HEK293 (cell line): ENCODE results near the gene MOGAT3.

Experiments
- MYNN ChIP-seq: fragments of 450-650 bp; formaldehyde crosslinking; IDR thresholded peaks from 2 replicates; pipeline ENCODE4 v1.5.1; 2016; ENCODE audit warnings: missing biosample characterization, missing genetic modification characterization, borderline replicate concordance
- SP2 ChIP-seq: fragments of 450-650 bp; formaldehyde crosslinking; IDR thresholded peaks from 2 replicates; pipeline ENCODE4 v1.5.1; 2016; ENCODE audit warnings: missing biosample characterization, missing genetic modification characterization
- ZNF239 ChIP-seq: fragments of 450-650 bp; formaldehyde crosslinking; IDR thresholded peaks from 2 replicates; pipeline ENCODE4 v1.5.1; 2016; ENCODE audit warnings: missing biosample characterization, missing genetic modification characterization
- ZNF571 ChIP-seq: fragments of 450-650 bp; formaldehyde crosslinking; IDR thresholded peaks from 2 replicates; pipeline ENCODE4 v1.5.0; 2017; ENCODE audit warnings: missing biosample characterization, missing genetic modification characterization
- ZNF624 ChIP-seq: fragments of 450-650 bp; formaldehyde crosslinking; IDR thresholded peaks from 2 replicates; pipeline ENCODE4 v1.5.1; 2017; ENCODE audit warnings: missing biosample characterization, missing genetic modification characterization
- TF ChIP-seq, protein P1 (sequence below): fragments of 450-650 bp; formaldehyde crosslinking; IDR thresholded peaks from 2 replicates; pipeline ENCODE4 v1.5.1; 2016; ENCODE audit warnings: missing biosample characterization, missing genetic modification characterization
- TF ChIP-seq, protein P2 (sequence below): fragments of 450-650 bp; formaldehyde crosslinking; IDR thresholded peaks from 2 replicates; pipeline ENCODE4 v1.5.1; 2016; ENCODE audit warnings: missing biosample characterization, missing genetic modification characterization
- TF ChIP-seq, protein P3 (sequence below): fragments of 450-650 bp; formaldehyde crosslinking; IDR thresholded peaks from 2 replicates; pipeline ENCODE4 v1.5.1; 2016; ENCODE audit warnings: missing biosample characterization, missing genetic modification characterization
- TF ChIP-seq, protein P4 (sequence below): fragments of 450-650 bp; formaldehyde crosslinking; IDR thresholded peaks from 2 replicates; pipeline ENCODE4 v1.5.1; 2016; ENCODE audit warnings: missing biosample characterization, missing genetic modification characterization
- TF ChIP-seq, protein P5 (sequence below): fragments of 450-650 bp; formaldehyde crosslinking; IDR thresholded peaks from 2 replicates; pipeline ENCODE4 v1.5.1; 2016; ENCODE audit warnings: missing biosample characterization, missing genetic modification characterization
- TF ChIP-seq, protein P6 (sequence below): fragments of 450-650 bp; formaldehyde crosslinking; IDR thresholded peaks from 2 replicates; pipeline ENCODE4 v1.5.1; 2016; ENCODE audit warnings: missing biosample characterization, missing genetic modification characterization

DNA sequence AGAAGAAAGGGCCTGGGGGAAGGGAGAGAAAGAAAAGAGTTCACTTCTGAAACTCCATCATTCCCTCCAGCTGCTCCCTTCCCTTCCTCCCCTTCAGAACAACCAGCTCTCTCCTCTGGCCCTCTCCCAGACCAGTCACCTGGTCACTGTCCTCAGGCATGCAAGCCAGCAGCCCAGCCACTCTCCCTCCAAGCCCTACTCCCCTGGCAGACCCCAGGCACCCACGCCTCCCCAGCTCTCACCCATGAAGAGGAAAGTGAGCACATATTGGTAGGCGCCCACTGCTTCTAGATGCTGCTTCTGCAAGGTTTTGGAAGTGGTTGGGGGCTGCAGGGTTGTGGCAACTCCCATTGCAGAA is 353 bp downstream of the MOGAT3 start:
- TF ChIP-seq, protein P1, sequence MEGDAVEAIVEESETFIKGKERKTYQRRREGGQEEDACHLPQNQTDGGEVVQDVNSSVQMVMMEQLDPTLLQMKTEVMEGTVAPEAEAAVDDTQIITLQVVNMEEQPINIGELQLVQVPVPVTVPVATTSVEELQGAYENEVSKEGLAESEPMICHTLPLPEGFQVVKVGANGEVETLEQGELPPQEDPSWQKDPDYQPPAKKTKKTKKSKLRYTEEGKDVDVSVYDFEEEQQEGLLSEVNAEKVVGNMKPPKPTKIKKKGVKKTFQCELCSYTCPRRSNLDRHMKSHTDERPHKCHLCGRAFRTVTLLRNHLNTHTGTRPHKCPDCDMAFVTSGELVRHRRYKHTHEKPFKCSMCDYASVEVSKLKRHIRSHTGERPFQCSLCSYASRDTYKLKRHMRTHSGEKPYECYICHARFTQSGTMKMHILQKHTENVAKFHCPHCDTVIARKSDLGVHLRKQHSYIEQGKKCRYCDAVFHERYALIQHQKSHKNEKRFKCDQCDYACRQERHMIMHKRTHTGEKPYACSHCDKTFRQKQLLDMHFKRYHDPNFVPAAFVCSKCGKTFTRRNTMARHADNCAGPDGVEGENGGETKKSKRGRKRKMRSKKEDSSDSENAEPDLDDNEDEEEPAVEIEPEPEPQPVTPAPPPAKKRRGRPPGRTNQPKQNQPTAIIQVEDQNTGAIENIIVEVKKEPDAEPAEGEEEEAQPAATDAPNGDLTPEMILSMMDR (tag by site-specific recombination) = no peak
- TF ChIP-seq MYNN (no peak), ZNF571 (tag by site-specific recombination) (no peak), SP2 (tag by site-specific recombination) (no peak), ZNF239 (tag by site-specific recombination) (no peak), ZNF624 (tag by site-specific recombination) (no peak)
- TF ChIP-seq, protein P2, sequence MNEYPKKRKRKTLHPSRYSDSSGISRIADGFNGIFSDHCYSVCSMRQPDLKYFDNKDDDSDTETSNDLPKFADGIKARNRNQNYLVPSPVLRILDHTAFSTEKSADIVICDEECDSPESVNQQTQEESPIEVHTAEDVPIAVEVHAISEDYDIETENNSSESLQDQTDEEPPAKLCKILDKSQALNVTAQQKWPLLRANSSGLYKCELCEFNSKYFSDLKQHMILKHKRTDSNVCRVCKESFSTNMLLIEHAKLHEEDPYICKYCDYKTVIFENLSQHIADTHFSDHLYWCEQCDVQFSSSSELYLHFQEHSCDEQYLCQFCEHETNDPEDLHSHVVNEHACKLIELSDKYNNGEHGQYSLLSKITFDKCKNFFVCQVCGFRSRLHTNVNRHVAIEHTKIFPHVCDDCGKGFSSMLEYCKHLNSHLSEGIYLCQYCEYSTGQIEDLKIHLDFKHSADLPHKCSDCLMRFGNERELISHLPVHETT (tag by site-specific recombination) = no peak
- TF ChIP-seq, protein P3, sequence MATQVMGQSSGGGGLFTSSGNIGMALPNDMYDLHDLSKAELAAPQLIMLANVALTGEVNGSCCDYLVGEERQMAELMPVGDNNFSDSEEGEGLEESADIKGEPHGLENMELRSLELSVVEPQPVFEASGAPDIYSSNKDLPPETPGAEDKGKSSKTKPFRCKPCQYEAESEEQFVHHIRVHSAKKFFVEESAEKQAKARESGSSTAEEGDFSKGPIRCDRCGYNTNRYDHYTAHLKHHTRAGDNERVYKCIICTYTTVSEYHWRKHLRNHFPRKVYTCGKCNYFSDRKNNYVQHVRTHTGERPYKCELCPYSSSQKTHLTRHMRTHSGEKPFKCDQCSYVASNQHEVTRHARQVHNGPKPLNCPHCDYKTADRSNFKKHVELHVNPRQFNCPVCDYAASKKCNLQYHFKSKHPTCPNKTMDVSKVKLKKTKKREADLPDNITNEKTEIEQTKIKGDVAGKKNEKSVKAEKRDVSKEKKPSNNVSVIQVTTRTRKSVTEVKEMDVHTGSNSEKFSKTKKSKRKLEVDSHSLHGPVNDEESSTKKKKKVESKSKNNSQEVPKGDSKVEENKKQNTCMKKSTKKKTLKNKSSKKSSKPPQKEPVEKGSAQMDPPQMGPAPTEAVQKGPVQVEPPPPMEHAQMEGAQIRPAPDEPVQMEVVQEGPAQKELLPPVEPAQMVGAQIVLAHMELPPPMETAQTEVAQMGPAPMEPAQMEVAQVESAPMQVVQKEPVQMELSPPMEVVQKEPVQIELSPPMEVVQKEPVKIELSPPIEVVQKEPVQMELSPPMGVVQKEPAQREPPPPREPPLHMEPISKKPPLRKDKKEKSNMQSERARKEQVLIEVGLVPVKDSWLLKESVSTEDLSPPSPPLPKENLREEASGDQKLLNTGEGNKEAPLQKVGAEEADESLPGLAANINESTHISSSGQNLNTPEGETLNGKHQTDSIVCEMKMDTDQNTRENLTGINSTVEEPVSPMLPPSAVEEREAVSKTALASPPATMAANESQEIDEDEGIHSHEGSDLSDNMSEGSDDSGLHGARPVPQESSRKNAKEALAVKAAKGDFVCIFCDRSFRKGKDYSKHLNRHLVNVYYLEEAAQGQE (tag by site-specific recombination) = no peak
- TF ChIP-seq, protein P4, sequence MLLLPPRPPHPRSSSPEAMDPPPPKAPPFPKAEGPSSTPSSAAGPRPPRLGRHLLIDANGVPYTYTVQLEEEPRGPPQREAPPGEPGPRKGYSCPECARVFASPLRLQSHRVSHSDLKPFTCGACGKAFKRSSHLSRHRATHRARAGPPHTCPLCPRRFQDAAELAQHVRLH (tag by site-specific recombination) = no peak
- TF ChIP-seq, protein P5, sequence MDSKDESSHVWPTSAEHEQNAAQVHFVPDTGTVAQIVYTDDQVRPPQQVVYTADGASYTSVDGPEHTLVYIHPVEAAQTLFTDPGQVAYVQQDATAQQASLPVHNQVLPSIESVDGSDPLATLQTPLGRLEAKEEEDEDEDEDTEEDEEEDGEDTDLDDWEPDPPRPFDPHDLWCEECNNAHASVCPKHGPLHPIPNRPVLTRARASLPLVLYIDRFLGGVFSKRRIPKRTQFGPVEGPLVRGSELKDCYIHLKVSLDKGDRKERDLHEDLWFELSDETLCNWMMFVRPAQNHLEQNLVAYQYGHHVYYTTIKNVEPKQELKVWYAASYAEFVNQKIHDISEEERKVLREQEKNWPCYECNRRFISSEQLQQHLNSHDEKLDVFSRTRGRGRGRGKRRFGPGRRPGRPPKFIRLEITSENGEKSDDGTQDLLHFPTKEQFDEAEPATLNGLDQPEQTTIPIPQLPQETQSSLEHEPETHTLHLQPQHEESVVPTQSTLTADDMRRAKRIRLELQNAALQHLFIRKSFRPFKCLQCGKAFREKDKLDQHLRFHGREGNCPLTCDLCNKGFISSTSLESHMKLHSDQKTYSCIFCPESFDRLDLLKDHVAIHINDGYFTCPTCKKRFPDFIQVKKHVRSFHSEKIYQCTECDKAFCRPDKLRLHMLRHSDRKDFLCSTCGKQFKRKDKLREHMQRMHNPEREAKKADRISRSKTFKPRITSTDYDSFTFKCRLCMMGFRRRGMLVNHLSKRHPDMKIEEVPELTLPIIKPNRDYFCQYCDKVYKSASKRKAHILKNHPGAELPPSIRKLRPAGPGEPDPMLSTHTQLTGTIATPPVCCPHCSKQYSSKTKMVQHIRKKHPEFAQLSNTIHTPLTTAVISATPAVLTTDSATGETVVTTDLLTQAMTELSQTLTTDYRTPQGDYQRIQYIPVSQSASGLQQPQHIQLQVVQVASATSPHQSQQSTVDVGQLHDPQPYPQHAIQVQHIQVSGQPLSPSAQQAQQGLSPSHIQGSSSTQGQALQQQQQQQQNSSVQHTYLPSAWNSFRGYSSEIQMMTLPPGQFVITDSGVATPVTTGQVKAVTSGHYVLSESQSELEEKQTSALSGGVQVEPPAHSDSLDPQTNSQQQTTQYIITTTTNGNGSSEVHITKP (tag by site-specific recombination) = no peak
- TF ChIP-seq, protein P6, sequence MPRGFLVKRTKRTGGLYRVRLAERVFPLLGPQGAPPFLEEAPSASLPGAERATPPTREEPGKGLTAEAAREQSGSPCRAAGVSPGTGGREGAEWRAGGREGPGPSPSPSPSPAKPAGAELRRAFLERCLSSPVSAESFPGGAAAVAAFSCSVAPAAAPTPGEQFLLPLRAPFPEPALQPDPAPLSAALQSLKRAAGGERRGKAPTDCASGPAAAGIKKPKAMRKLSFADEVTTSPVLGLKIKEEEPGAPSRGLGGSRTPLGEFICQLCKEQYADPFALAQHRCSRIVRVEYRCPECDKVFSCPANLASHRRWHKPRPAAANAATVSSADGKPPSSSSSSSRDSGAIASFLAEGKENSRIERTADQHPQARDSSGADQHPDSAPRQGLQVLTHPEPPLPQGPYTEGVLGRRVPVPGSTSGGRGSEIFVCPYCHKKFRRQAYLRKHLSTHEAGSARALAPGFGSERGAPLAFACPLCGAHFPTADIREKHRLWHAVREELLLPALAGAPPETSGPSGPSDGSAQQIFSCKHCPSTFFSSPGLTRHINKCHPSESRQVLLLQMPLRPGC (tag by site-specific recombination) = no peak
